Ishikawa (cell line): Measurements from ENCODE around the gene LANCL2.

Source experiments
- CEBPB ChIP-seq: IDR thresholded peaks from 2 replicates; pipeline ENCODE4 v1.6.1; 2012
- CREB1 ChIP-seq: IDR thresholded peaks from 2 replicates; pipeline ENCODE4 v1.6.1; 2012; ENCODE audit warnings: low read depth
- EGR1 ChIP-seq: IDR thresholded peaks from 2 replicates; pipeline ENCODE4 v1.6.1; 2012
- EP300 ChIP-seq: IDR thresholded peaks from 2 replicates; pipeline ENCODE4 v1.6.1; 2012; ENCODE audit warnings: borderline replicate concordance
- FOXM1 ChIP-seq: IDR thresholded peaks from 2 replicates; pipeline ENCODE4 v1.6.1; 2012; ENCODE audit warnings: low read depth, borderline replicate concordance
- NFIC ChIP-seq: IDR thresholded peaks from 2 replicates; pipeline ENCODE4 v1.6.1; 2012
- RAD21 ChIP-seq: IDR thresholded peaks from 2 replicates; pipeline ENCODE4 v1.6.1; 2012; ENCODE audit warnings: low read depth
- TAF1 ChIP-seq: IDR thresholded peaks from 2 replicates; pipeline ENCODE4 v1.6.1; 2012; ENCODE audit warnings: low read depth, mild to moderate bottlenecking
- TCF12 ChIP-seq: IDR thresholded peaks from 2 replicates; pipeline ENCODE4 v1.6.1; 2012; ENCODE audit warnings: low read depth
- TEAD4 ChIP-seq: IDR thresholded peaks from 2 replicates; pipeline ENCODE4 v1.6.1; 2012
- USF1 ChIP-seq: IDR thresholded peaks from 2 replicates; pipeline ENCODE4 v1.6.1; 2012
- YY1 ChIP-seq: IDR thresholded peaks from 2 replicates; pipeline ENCODE4 v1.6.1; 2012; ENCODE audit warnings: low read depth
- ZBTB7A ChIP-seq: IDR thresholded peaks from 2 replicates; pipeline ENCODE4 v1.6.1; 2012; ENCODE audit warnings: low read depth
- TF ChIP-seq, protein P1 (sequence below): IDR thresholded peaks from 2 replicates; pipeline ENCODE4 v1.6.1; 2012
- TF ChIP-seq, protein P2 (sequence below): IDR thresholded peaks from 2 replicates; pipeline ENCODE4 v1.6.1; 2012; ENCODE audit warnings: low read depth, mild to moderate bottlenecking

Gene LANCL2

GRCh38 chr7:55375237-55375636 is 10.1 kb downstream of the LANCL2 start:
- TF ChIP-seq RAD21 = no peak
- TF ChIP-seq TCF12 = no peak
- TF ChIP-seq NFIC = no peak
- no peak for TF ChIP-seq CREB1
- no peak for TF ChIP-seq YY1
- no peak for TF ChIP-seq EGR1
- TF ChIP-seq ZBTB7A = no peak
- no peak for TF ChIP-seq USF1
- TF ChIP-seq EP300 = no peak
- TF ChIP-seq TAF1 = no peak
- TF ChIP-seq, protein P1, sequence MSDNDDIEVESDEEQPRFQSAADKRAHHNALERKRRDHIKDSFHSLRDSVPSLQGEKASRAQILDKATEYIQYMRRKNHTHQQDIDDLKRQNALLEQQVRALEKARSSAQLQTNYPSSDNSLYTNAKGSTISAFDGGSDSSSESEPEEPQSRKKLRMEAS = no peak
- TF ChIP-seq, protein P2, sequence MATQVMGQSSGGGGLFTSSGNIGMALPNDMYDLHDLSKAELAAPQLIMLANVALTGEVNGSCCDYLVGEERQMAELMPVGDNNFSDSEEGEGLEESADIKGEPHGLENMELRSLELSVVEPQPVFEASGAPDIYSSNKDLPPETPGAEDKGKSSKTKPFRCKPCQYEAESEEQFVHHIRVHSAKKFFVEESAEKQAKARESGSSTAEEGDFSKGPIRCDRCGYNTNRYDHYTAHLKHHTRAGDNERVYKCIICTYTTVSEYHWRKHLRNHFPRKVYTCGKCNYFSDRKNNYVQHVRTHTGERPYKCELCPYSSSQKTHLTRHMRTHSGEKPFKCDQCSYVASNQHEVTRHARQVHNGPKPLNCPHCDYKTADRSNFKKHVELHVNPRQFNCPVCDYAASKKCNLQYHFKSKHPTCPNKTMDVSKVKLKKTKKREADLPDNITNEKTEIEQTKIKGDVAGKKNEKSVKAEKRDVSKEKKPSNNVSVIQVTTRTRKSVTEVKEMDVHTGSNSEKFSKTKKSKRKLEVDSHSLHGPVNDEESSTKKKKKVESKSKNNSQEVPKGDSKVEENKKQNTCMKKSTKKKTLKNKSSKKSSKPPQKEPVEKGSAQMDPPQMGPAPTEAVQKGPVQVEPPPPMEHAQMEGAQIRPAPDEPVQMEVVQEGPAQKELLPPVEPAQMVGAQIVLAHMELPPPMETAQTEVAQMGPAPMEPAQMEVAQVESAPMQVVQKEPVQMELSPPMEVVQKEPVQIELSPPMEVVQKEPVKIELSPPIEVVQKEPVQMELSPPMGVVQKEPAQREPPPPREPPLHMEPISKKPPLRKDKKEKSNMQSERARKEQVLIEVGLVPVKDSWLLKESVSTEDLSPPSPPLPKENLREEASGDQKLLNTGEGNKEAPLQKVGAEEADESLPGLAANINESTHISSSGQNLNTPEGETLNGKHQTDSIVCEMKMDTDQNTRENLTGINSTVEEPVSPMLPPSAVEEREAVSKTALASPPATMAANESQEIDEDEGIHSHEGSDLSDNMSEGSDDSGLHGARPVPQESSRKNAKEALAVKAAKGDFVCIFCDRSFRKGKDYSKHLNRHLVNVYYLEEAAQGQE = no peak

- TF ChIP-seq CREB1 (no peak), ZBTB7A (no peak), EP300 (no peak), RAD21 (no peak), USF1 (no peak), CEBPB (no peak), YY1 (no peak), EGR1 (no peak), TCF12 (no peak), FOXM1 (no peak), NFIC (no peak), TEAD4 (no peak), TAF1 (no peak)
- TF ChIP-seq, protein P1 = no peak
- TF ChIP-seq, protein P2 = no peak
Measured at GRCh38 chr7:55377162-55377817, 12.2 kb downstream of the LANCL2 start.

- TF ChIP-seq, protein P1 = no peak
- TF ChIP-seq CEBPB (no peak), FOXM1 (no peak), ZBTB7A (no peak), CREB1 (no peak), TAF1 (no peak), NFIC (no peak), EGR1 (no peak), TEAD4 (no peak), RAD21 (no peak), TCF12 (no peak), YY1 (no peak)
- TF ChIP-seq, protein P2 = no peak
Measured at GRCh38 chr7:55379285-55379684, 14.1 kb downstream of the LANCL2 start.

DNA sequence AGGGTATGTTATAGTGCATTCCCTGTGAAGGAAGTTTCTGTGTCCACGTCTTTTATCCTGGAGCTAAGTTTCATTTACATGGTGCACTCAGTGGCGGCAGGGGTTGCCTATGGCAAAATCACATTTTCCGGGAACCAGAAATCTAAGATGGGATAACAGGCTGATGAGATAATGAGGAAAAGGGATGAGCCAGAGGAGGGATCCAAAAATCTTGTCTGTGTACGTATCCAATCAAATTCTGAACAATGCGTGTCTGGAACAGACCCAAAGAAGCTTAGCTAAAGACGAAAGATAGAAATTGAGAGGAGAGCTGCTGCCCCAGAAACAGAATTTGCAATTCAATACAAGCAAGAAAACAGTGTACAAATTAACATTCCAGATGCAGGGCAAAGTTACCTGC is 16.1 kb downstream of the LANCL2 start:
- TF ChIP-seq TAF1 = no peak
- TF ChIP-seq, protein P2 = no peak
- no peak for TF ChIP-seq ZBTB7A
- TF ChIP-seq TCF12 = no peak
- TF ChIP-seq YY1 = no peak
- no peak for TF ChIP-seq FOXM1
- no peak for TF ChIP-seq NFIC
- TF ChIP-seq USF1 = no peak
- TF ChIP-seq EP300 = no peak
- no peak for TF ChIP-seq CEBPB
- TF ChIP-seq TEAD4 = no peak
- no peak for TF ChIP-seq RAD21
- TF ChIP-seq, protein P1 = no peak
- TF ChIP-seq CREB1 = no peak
- TF ChIP-seq EGR1 = no peak
